T-helper 17 cell (primary cell): ENCODE data around the gene COL26A1. TPM values are rescaled to one million over a fixed set of nuclear protein-coding genes. Genes with fewer than 3 reads are reported as not detected.
"Not testable (repeated sequence)": the region's sequence is repeated elsewhere in the genome, so short reads cannot be mapped to it uniquely, and the experiment has no call there.

Experiments
- ATAC-seq: fragments of 150-1000 bp; cut with Tn5 transposase; 2 replicates; pipeline ENCODE4 v1.10.0; 2021; ENCODE audit warnings: mild to moderate bottlenecking, moderate library complexity
- DNase-seq, 3 donors: peaks; one replicate each; pipeline versions ENCODE4 v3.0.0 to v3.0.0-alpha.2; 2020 to 2021
- H3K9me3 ChIP-seq: one replicate; pipeline ENCODE4 v1.7.0; 2013; ENCODE audit warnings: low read length, mild to moderate bottlenecking; ENCODE audit not compliant: control insufficient read depth, poor library complexity, severe bottlenecking
- H3K27ac Mint-ChIP-seq: one replicate; pipeline ENCODE4 v1.8.0; 2022; ENCODE audit warnings: mild to moderate bottlenecking, moderate library complexity, mixed read lengths
- H3K27me3 Mint-ChIP-seq: one replicate; pipeline ENCODE4 v1.8.0; 2022; ENCODE audit warnings: mixed read lengths
- H3K36me3 Mint-ChIP-seq: one replicate; pipeline ENCODE4 v1.8.0; 2022; ENCODE audit warnings: low read depth, mixed read lengths
- H3K4me1 Mint-ChIP-seq: one replicate; pipeline ENCODE4 v1.8.0; 2022; ENCODE audit warnings: mild to moderate bottlenecking, mixed read lengths
- H3K4me3 Mint-ChIP-seq: one replicate; pipeline ENCODE4 v1.8.0; 2022; ENCODE audit warnings: mild to moderate bottlenecking, moderate library complexity, mixed read lengths
- total RNA-seq, 4 donors: library from RNA in 2 of 4; stranded (reverse) in 2 of 4; gene quantifications; one replicate each; pipeline ENCODE4 v1.2.3 and lab custom pipeline; 2022 to 2026

The COL26A1 gene
- total RNA-seq (not detected), total RNA-seq (lab: John Stamatoyannopoulos, UW) (0 reads per million in 2 donors)

GRCh38 chr7:101362334-101363195, at the start of gene COL26A1:
Gene COL26A1, plus strand, starts transcription at chr7:101362875. Its CDS starts 158 bp downstream, at chr7:101363033.
- ATAC-seq: peak; percentile 16
- no peak for DNase-seq
- H3K36me3 Mint-ChIP-seq: no peaks in the 10 kb centered on the region
- peak within 1 kb of the TSS; percentile 73 for H3K4me3 Mint-ChIP-seq
- H3K4me1 Mint-ChIP-seq: no peaks in the 10 kb centered on the region
- no peak within 1 kb of the TSS for H3K27ac Mint-ChIP-seq
- H3K9me3 ChIP-seq: no peaks in the 10 kb centered on the region
- H3K27me3 Mint-ChIP-seq: peaks cover 28% of the 10 kb centered on the region

GRCh38 chr7:101315336-101315735, 47.3 kb upstream of the COL26A1 start:
- DNase-seq: peak in 1 of 3 donors; percentile 39
- no peaks in the 10 kb centered on the region for H3K27me3 Mint-ChIP-seq
- H3K36me3 Mint-ChIP-seq: no peaks in the 10 kb centered on the region
- H3K9me3 ChIP-seq: no peaks in the 10 kb centered on the region
- ATAC-seq: peak; percentile 40
- H3K4me3 Mint-ChIP-seq: no peak overlapping the region
- H3K27ac Mint-ChIP-seq: no peak overlapping the region
- peaks cover 2% of the 10 kb centered on the region for H3K4me1 Mint-ChIP-seq

DNA sequence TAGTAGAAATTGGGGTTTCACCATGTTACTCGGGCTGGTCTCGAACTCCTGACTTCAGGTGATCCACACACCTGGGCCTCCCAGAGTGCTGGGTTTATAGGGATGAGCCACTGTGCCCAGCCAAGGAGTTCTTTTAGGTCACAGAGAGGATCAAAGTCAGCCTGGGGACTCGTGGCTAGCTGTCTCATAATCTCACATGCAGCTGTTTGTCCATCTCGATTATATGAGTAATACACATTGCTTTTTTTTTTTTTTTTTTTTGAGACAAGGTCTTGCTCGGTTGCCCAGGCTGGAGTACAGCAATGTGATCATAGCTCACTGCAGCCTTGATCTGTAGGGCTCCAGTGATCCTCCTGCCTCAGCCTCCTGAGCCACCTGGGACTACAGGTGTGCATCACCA, 43.3 kb upstream of the COL26A1 start:
- peaks cover 16% of the 10 kb centered on the region for H3K4me1 Mint-ChIP-seq
- H3K36me3 Mint-ChIP-seq: no peaks in the 10 kb centered on the region
- H3K4me3 Mint-ChIP-seq: no peak overlapping the region
- no peak for DNase-seq
- H3K9me3 ChIP-seq: no peaks in the 10 kb centered on the region
- ATAC-seq: no peak
- H3K27ac Mint-ChIP-seq: no peak overlapping the region
- no peaks in the 10 kb centered on the region for H3K27me3 Mint-ChIP-seq

GRCh38 chr7:101321491-101322401, 40.9 kb upstream of the COL26A1 start, which contains the start of gene IFT22:
Gene IFT22, minus strand, starts transcription at chr7:101321812. Its CDS starts 103 bp downstream, at chr7:101321709.
- Mint-ChIP-seq H3K4me1 (peaks cover 14% of the 10 kb centered on the region), H3K27ac (peak within 1 kb of the TSS; percentile 85), H3K4me3 (peak within 1 kb of the TSS; percentile 94), H3K36me3 (no peaks in the 10 kb centered on the region), H3K27me3 (no peaks in the 10 kb centered on the region)
- ATAC-seq (peak; percentile 94), DNase-seq (peak; percentile 59 to 67 (median 62))
- H3K9me3 ChIP-seq: no peaks in the 10 kb centered on the region

DNA sequence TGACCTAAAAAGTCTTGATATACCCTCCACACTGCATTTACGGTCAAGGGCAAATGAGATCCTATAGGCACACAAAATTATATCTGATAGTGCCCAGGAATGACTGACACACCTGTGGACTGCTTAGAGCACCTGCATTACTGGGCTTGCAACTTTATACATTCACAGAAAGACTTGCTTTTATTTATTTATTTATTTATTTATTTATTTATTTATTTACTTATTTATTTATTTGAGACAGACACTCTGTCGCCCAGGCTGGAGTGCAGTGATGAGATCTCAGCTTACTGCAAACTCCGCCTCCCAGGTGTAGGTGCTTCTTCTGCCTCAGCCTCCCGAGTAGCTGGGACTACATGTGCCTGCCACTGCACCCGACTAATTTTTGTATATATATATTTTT, 34.5 kb upstream of the COL26A1 start:
- no peak overlapping the region for H3K4me3 Mint-ChIP-seq
- no peaks in the 10 kb centered on the region for H3K4me1 Mint-ChIP-seq
- H3K27me3 Mint-ChIP-seq: peaks cover 5% of the 10 kb centered on the region
- DNase-seq (no peak), ATAC-seq (no peak)
- H3K36me3 Mint-ChIP-seq: no peaks in the 10 kb centered on the region
- H3K9me3 ChIP-seq: no peaks in the 10 kb centered on the region
- H3K27ac Mint-ChIP-seq: no peak overlapping the region

DNA sequence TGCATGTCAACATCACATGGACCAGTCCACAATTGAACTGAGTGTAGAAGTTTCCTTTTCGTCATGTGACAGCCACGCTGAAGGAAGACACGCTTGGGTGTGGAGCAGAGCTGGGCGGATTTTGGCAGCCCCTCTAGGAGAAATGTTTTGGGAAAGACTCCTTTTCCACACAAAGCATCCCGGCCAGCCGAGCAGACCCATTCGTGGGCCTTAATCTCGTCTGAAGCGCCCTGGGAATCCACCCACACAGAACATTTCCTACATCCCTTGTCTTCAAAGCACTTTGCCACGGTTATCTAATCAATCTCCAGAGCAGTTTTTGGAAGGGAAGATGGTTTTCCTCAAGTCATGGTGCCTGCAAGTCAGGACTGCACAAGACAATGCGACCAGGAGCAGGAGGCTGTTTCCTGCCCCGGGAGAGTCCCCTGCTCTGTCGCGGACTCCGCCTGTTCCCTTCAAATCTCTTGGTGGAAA, 32.6 kb upstream of the COL26A1 start:
- H3K4me3 Mint-ChIP-seq: no peak overlapping the region
- no peaks in the 10 kb centered on the region for H3K4me1 Mint-ChIP-seq
- no peak overlapping the region for H3K27ac Mint-ChIP-seq
- no peaks in the 10 kb centered on the region for H3K9me3 ChIP-seq
- H3K36me3 Mint-ChIP-seq: no peaks in the 10 kb centered on the region
- DNase-seq (no peak), ATAC-seq (no peak)
- H3K27me3 Mint-ChIP-seq: peaks cover 5% of the 10 kb centered on the region

- DNase-seq (no peak), ATAC-seq (no peak)
- no peak overlapping the region for H3K4me3 Mint-ChIP-seq
- H3K27me3 Mint-ChIP-seq: peaks cover 9% of the 10 kb centered on the region
- no peaks in the 10 kb centered on the region for H3K9me3 ChIP-seq
- H3K36me3 Mint-ChIP-seq: no peaks in the 10 kb centered on the region
- no peaks in the 10 kb centered on the region for H3K4me1 Mint-ChIP-seq
- H3K27ac Mint-ChIP-seq: no peak overlapping the region
Measured at GRCh38 chr7:101332026-101332425, 30.6 kb upstream of the COL26A1 start.

DNA sequence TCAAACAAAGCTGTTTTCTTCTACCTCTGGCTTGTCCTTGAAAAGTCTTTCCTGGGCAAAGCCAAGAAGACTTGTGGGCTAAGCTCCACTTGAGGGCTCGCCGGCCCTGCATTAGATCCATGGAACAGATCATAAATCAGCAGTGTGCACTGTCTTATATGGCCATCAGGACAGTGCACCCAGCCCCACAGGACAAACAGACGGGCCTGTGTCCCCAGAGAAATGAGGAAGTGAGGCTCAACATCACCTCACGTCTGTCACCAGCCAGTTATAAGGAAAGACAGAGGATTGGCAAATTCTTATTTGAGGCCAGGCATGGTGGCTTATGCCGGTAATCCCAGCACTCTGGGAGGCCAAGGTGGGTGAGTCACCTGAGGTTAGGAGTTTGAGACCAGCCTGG, 28.8 kb upstream of the COL26A1 start:
- Mint-ChIP-seq H3K36me3 (no peaks in the 10 kb centered on the region), H3K4me3 (no peak overlapping the region), H3K27ac (no peak overlapping the region), H3K27me3 (peaks cover 4% of the 10 kb centered on the region), H3K4me1 (no peaks in the 10 kb centered on the region)
- H3K9me3 ChIP-seq: no peaks in the 10 kb centered on the region
- DNase-seq (no peak), ATAC-seq (no peak)

GRCh38 chr7:101340379-101340778, 22.3 kb upstream of the COL26A1 start:
- no peaks in the 10 kb centered on the region for H3K9me3 ChIP-seq
- H3K27me3 Mint-ChIP-seq: peaks cover 17% of the 10 kb centered on the region
- H3K4me3 Mint-ChIP-seq: no peak overlapping the region
- H3K4me1 Mint-ChIP-seq: no peaks in the 10 kb centered on the region
- DNase-seq (no peak), ATAC-seq (no peak)
- H3K36me3 Mint-ChIP-seq: peaks cover 2% of the 10 kb centered on the region
- H3K27ac Mint-ChIP-seq: no peak overlapping the region

- H3K36me3 Mint-ChIP-seq: peaks cover 2% of the 10 kb centered on the region
- no peaks in the 10 kb centered on the region for H3K4me1 Mint-ChIP-seq
- H3K27ac Mint-ChIP-seq: no peak overlapping the region
- no peak overlapping the region for H3K4me3 Mint-ChIP-seq
- H3K9me3 ChIP-seq: no peaks in the 10 kb centered on the region
- DNase-seq (no peak), ATAC-seq (no peak)
- H3K27me3 Mint-ChIP-seq: peaks cover 13% of the 10 kb centered on the region
Measured at GRCh38 chr7:101342892-101343291, 19.8 kb upstream of the COL26A1 start.

DNA sequence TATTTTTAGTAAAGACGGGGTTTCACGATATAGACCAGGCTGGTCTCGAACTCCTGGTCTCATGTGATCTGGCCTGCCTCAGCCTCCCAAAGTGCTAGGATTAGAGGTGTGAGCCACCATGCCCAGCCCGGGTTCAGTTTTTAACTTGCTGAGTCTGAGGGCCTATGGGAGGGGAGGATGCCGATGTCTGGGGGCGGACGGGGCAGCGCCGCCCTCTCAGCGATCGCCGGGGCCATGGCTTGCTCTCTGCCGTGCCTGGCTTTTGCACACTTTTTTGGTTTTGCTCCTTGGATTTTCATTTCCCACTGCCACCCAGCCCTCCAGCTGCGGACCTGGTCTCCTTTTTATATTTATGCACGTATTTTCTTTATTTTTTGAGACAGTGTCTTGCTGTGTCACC, 15.2 kb upstream of the COL26A1 start:
- no peak overlapping the region for H3K4me3 Mint-ChIP-seq
- peaks cover 2% of the 10 kb centered on the region for H3K4me1 Mint-ChIP-seq
- no peaks in the 10 kb centered on the region for H3K36me3 Mint-ChIP-seq
- no peak for DNase-seq
- ATAC-seq: no peak
- no peaks in the 10 kb centered on the region for H3K9me3 ChIP-seq
- H3K27me3 Mint-ChIP-seq: peaks cover 10% of the 10 kb centered on the region
- no peak overlapping the region for H3K27ac Mint-ChIP-seq

DNA sequence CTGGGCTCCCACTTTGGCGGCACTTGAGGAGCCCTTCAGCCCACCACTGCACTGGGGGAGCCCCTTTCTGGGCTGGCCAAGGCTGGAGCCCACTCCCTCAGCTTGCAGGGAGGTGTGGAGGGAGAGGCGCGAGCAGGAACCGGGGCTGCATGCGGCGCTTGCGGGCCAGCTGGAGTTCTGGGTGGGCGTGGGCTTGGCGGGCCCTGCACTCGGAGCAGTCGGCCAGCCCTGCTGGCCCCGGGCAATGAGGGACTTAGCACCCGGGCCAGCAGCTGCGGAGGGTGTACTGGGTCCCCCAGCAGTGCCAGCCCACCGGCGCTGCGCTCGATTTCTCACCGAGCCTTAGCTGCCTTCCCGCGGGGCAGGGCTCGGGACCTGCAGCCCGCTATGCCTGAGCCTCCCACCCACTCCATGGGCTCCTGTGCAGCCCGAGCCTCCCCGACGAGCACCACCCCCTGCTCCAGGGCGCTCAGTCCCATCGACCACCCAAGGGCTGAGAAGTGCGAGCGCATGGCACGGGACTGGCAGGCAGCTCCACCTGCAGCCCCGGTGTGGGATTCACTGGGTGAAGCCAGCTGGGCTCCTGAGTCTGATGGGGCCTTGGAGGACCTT, 14.1 kb upstream of the COL26A1 start:
- not testable (repeated sequence) for H3K9me3 ChIP-seq, H3K4me1 Mint-ChIP-seq, H3K36me3 Mint-ChIP-seq, H3K27ac Mint-ChIP-seq, H3K27me3 Mint-ChIP-seq, H3K4me3 Mint-ChIP-seq, ATAC-seq, DNase-seq

DNA sequence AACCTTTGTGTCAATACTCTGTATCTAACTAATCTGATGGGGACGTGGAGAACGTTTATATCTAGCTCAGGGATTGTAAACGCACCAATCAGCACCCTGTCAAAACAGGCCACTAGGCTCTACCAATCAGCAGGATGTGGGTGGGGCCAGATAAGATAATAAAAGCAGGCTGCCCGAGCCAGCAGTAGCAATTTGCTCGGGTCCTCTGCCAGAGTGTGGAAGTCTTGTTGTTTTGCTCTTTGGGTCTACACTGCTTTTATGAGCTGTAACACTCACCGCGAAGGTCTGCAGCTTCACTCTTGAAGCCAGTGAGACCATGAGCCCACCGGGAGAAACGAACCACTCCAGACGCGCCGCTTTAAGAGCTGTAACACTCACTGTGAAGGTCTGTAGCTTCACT, 13.4 kb upstream of the COL26A1 start:
- not testable (repeated sequence) for H3K4me1 Mint-ChIP-seq, H3K27ac Mint-ChIP-seq

More for the DNA sequence above, 13.4 kb upstream of the COL26A1 start:
- not testable (repeated sequence) for H3K27me3 Mint-ChIP-seq, H3K4me3 Mint-ChIP-seq, H3K9me3 ChIP-seq, ATAC-seq, H3K36me3 Mint-ChIP-seq, DNase-seq
